Glomerular visceral epithelial cell (primary cell): ENCODE measurements around the gene MPV17L2.

ENCODE experiments used
- DNase-seq: peaks from one replicate; pipeline ENCODE4 v3.0.0-alpha.2; 2016; ENCODE audit errors: extremely low spot score

MPV17L2 gene

DNA sequence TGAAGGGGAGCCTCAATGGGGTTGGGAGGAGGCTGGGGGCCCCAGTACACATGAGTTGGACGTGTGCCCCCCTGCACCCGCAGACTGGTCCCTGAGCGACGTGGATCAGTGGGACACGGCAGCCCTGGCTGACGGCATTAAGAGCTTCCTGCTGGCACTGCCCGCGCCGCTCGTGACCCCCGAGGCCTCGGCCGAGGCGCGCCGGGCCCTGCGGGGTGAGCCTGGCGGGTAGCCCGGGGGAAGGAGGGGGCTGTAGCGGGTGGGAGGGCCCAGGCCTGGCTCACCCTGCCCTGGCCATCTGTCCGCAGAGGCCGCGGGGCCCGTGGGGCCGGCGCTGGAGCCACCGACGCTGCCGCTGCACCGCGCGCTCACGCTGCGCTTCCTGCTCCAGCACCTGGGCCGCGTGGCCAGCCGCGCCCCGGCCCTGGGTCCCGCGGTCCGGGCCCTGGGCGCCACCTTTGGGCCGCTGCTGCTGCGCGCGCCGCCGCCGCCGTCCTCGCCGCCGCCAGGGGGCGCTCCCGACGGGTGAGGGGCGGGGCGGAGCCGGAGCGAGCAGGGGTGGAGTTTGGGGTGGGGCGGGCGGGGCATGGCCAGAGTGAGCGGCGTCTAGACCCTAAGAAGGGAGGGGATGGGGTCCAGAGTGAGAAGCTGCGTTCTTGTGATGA, 31.9 kb upstream of the MPV17L2 start:
- DNase-seq, result peak; percentile 76

DNA sequence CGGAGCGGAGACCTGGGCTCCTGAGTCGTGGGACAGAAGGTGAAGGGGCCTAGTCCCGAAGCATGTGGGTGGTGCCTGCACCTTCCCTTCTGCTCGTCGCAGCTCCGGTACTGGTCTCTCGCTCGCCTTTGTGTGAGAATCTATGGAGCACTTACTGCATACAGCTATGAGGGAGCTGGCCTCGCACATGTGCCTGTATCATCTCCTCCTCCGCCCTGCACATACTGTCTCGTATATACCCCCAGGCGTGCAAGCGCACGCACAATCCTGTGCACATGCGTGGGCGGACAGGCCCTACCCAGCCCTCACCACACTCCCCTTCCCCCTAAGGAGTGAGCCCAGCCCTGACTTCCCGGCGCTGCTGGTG, 31.4 kb upstream of the MPV17L2 start:
- no peak for DNase-seq

DNA sequence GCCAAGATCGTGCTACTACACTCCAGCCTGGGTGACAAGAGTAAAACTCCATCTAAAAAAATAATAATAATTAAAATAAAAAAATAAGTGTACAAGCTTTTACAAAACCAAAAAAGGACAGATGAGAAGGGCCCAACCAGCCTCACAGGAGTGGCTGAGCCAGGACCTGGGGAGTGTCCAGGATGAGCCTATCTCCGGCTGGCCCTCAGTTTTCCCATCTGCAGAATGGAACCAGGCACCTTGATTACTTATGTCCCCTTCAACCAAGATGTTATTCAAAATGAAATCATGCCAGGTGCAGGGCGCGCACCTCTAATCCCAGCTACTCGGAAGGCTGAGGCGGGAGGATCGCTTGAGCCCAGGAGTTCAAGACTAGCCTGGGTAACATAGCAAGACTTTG, 28.9 kb upstream of the MPV17L2 start:
- DNase-seq, result no peak

DNA sequence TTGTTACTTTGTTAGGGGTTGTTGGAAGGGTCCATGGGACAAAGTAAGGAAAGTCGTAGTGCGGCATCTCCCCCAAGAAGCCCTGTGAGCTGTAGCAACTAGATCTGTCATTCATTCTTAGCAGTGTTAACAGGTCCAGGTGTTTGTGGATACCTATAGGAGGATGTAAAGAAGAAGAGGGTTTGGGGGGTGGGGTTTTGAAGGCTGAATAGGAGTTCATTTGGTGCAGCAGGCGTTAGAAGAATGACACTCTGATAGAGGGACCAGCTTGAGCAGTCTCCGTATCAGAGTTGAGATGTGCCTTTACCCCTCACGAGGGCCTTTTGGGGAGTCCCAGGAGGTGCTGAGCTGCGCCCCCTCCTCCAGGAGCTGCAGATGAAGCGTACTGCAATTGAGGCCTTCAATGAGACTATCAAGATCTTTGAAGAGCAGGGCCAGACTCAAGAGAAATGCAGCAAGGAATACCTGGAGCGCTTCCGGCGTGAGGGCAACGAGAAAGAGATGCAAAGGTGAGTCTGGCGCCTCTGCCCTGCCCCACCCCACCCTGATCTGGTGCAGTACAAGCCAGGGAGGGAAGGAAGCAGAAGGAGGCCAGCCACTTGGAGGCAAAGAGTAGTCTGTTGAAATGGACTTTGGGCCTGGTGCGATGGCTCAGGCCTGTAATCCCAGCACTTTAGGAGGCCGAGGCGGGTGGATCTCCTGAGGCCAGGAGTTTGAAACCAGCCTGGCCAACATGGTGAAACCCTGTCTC, 27.0 kb upstream of the MPV17L2 start:
- DNase-seq, result no peak

DNA sequence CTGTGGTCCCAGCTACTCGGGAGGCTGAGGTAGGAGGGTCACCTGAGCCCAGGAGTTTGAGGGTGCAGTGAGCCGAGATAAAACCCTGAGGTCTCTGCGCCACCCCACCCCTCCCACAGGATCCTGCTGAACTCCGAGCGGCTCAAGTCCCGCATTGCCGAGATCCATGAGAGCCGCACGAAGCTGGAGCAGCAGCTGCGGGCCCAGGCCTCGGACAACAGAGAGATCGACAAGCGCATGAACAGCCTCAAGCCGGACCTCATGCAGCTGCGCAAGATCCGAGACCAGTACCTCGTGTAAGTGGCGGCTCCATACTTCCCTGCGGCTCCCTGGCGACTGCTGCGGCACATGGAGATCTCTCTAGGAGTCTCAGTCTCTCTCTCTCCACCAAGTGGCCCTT, 26.0 kb upstream of the MPV17L2 start:
- no peak for DNase-seq

DNA sequence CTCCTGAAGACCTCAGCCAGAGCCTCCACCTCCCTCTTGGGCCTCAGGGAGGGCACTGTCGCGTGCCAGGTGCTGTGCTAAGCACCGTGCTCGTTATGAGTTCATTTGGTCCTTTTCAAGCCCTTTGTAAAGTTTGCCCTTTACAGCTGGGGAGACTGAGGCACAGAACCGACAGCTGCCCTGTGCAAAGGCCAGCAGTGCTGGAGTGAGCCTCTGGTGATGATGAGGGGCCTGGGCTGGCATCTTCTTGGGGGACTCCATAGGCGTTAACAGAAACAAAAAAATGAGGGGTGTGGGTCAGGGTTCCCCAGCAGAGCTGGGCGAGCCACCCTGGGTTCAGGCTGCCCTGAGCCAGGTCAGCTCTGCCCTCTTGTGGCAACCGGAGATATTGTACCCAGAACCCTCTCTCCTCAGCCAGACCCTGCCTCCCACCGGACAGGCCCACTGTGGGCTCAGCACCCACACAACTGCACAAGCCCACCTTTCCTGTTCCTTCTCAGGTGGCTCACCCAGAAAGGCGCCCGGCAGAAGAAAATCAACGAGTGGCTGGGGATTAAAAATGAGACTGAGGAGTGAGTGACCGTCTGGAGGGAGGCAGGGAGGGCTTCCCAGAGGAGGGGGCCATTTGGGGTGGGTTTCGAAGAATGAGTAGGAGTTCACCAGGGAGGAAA, 24.9 kb upstream of the MPV17L2 start:
- DNase-seq, result peak; percentile 54

DNA sequence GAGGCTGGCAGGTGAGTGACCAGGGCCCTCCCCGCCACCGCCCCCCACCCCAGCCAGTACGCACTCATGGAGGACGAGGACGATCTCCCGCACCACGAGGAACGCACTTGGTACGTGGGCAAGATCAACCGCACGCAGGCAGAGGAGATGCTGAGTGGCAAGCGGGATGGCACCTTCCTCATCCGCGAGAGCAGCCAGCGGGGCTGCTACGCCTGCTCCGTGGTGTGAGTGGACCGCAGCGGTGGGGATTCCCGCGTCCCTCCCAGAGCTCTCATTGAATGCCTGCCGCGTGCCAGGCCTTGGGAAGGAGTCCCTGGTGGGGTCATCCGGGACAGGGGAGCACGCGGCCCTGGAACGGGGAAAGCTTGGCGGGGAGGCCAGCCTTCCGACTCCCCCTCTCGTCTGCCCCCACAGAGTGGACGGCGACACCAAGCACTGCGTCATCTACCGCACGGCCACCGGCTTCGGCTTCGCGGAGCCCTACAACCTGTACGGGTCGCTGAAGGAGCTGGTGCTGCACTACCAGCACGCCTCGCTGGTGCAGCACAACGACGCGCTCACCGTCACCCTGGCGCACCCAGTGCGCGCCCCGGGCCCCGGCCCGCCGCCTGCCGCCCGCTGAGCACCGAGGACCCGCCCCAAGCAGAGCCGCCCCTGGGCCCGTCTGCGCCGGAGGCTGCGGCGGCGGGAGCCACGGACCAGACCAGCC, 24.2 kb upstream of the MPV17L2 start:
- no peak for DNase-seq

DNA sequence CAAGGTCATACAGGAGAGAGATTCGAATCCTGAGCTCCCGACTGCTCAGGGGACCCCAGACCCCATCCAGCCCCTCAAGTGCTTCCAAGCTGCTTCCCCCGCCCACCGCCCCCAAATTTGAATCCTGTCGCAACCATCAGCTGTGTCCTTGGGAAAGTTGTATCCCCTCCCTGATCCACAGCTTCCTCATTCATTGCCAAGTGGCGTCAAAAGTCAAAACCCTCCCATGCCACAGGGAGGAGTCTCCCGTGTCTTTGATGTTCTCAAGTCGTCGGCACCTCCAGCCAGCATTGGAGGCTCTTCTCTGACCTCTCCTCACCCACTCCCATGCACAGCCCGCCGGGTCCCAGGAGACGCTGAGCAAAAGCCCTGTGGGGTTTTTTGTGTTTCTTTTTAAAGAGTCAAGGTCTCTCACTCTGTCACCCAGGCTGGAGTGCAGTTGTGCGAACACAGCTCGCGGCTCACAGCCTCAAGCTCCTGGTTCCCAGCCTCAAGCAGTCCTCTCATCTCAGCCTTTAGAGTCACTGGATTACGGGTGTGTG, 22.2 kb upstream of the MPV17L2 start:
- no peak for DNase-seq

DNA sequence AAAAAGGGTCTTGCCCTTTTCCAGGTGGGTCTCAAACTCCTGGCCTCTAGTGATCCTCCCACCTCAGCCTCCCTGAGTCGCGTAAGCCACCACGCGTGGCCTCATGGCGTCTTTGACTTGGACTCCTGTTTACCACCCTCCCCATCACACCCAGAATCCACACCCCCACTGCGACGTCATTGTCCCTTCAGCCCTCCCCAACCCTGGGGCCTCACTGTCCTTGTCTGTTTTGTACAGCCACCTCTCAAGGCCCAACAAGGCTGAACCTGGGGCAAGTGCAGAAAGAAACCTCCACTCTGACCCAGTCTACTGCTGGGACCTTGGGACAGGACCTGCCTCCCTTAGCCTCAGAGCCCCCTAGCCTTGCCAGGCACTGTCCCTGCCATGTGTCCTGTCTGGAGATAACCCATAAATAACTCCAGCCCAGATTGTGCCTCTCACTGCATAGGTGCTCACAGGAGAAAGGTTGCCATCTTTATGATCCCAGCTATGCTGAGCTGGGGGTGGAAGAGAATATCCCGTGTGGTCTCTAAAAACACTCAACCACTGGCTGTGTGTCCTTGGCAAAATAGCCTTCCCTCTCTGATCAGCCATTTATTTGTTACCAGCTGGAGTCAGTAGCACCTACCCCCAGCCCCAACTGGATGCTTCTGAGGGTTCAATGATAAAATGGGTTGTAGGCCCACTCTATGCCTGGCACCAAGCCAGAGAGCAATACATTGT, 21.3 kb upstream of the MPV17L2 start:
- no peak for DNase-seq

DNA sequence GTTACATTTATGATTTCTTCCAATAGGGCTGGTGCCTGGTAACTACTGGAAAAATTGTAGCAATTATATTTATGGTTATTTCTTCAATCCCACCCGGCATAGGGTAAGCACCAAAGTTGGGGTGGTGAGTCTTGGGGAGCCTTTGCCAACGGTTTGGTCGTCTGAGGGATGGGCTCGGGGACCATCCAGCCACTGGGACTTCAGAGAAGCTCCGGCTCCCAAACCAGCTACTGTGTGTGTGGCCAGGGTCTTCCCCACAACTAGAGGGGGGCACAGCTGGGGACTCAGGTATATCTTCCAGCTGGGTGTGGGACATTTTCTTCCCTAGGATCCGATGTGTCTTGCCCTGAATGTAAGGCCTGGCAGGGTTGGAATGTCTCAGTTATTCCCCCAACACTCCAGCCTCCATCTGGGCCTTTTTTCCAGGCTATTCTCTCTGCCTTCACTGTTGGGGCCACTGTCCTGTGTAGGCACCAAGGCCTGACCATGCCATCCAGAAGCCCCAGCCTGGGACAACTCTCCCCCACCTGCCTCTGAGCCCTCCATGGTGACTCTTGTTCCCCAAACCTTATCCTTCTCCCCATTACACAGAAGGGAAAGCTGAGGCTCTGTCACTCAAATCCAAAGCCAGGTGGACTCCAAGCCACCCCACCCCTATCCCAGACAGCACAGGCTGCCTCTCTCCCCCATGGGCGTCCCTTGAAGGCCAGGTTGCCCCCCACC, 20.5 kb upstream of the MPV17L2 start:
- no peak for DNase-seq

DNA sequence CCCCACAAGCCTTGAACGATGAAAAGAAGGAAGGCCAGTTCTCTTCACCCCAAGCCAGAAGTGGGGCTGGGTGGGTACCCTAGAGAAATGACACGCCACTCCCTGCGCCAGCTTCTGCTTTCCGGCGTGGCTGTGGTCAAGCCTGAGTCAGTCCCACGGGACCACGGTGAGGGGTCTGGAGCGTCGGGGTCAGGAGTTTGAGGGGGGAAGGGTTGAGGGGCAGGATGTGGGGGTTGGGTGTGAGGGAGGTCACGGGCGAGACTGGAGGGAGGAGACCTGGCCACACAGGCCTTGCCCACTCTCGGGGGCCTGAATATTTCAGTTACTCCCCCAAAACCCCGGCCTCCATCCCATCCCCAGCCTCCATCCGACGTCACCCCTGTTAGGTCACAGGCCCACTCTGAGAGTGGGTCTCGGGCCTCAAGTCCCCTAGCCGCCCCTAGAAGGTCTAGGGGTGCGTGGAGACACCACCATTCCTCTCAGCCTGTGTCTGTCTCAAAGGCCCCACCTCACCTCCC, 19.9 kb upstream of the MPV17L2 start:
- DNase-seq, result no peak

DNA sequence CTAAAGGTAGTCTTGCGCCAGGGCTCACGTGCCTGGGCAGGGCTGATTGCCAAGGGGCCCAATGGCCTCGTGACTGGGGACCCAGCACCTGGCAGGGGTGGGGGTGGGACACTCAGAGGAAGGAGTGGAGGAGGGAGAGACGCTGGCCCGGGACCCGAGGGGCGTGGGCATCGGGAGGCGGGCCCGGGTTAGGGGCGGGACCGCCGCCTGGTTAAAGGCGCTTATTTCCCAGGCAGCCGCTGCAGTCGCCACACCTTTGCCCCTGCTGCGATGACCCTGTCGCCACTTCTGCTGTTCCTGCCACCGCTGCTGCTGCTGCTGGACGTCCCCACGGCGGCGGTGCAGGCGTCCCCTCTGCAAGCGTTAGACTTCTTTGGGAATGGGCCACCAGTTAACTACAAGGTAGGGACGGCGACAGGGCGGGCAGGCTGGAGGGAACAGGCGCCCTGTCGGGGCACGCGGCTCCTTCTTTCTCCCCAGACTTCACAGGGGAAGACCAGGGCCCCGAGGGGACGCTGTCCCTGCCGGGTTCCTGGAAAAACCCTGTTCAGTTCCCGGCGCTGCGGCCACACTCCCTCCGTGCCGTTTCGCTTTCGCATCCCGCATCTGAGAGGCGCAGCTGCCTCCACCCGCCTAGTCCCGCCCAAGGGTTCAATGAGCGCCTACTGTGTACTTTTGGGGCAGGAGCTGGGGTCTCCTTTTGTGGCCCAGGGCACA, 19.3 kb upstream of the MPV17L2 start, which contains the start of gene IFI30:
IFI30 (plus strand) TSS at position 242 of the 717 bp plus-strand sequence; CDS start at position 271, 29 bp downstream.
- DNase-seq, result peak; percentile 63

DNA sequence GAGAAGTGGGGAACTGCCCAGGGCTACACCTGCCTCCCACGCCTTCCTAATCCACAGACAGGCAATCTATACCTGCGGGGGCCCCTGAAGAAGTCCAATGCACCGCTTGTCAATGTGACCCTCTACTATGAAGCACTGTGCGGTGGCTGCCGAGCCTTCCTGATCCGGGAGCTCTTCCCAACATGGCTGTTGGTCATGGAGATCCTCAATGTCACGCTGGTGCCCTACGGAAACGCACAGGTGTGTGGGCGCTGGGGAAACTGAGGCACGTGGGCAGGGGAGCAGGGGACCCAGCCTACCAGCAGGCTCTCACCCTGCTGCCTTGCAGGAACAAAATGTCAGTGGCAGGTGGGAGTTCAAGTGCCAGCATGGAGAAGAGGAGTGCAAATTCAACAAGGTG, 18.0 kb upstream of the MPV17L2 start:
- no peak for DNase-seq

DNA sequence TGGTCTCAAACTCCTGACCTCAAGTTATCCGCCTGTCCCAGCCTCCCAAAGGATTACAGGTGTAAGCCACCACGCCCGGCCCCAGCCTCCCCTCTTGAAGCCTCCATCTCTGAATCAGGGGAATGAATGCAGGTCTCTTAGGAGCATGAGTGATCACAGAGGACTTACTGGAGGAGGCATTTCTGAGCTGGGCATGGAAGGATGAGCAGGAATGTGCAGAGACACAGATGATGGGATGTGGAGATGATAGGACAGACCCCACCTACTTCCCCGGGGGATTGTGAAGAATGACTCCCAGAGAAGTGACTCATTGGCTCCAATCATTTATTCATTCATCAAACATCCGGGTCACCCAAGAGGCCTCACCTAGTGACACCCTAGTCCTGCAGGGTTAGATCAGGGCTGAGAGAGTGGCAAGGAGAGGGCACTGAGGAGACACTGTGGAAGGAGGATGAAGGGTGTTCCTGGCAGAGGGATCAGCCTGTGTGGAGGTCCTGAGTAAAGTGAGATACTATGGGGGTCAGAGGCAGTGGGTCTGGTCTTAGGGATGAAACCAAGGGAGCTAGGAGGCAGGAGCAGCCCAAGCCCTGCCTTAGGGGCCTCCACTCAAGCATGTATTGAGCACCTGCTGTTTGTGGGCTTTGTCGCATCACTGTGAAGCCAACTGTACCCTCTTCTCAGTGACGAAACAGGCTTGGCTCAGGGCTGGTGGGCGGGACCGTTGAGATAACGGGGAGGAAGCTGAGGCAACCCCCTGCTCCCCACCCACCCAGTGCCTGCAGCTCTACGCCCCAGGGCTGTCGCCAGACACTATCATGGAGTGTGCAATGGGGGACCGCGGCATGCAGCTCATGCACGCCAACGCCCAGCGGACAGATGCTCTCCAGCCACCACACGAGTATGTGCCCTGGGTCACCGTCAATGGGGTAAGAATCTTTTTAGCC, 16.4 kb upstream of the MPV17L2 start:
- DNase-seq, result no peak

DNA sequence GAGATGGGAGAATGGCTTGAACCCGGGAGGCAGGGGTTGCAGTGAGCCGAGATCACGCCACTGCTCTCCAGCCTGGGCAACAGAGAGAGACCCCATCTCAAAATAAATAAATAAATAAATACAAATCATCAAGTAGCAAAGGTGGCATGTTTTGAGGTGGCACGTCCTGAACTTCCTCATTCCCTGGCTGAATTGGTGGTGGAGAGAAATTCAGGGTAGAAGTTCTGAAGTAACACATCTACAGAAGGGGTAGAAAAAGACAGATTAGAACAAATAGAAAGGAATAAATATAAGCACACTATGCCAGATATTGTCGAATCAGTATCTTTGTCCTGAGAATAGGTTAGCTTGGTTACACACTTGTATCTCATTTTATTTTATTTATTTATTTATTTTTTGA, 13.1 kb upstream of the MPV17L2 start:
- DNase-seq, result no peak

DNA sequence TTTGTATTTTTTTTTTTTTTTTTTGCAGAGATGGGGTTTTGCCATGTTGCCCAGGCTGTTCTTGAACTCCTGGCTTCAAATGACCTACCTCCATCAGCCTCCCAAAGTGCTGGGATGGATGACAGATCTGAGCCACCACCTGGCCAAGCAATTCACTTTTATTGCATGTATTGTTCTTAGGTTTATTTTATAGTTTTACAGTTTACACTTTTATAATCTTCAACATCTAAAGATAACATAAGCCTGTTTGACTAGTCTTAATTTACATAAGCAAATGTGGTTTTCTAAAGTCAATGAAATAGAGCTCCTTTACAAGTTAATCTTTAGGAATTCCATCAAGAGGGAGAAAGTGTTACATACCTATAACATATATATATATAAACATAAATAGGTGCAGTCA, 9.5 kb upstream of the MPV17L2 start:
- DNase-seq, result no peak

DNA sequence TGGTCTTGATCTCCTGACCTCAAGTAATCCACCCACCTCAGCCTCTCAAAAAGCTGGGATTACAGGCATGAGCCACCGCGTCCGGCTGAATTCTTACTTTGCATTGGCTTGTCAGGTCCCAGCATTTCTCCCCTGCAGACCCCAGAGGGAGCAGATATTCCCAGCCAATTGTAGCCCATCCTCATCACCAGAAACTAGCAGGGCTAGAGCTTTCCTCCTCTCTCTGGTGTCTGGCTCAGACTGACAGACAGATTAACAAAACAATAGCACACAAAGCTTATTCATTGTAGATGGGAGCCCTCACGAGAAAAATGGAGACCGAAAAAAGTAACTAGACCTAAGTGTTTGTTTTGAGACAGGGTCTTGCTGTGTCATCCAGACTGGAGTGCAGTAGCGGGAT, 7.5 kb upstream of the MPV17L2 start:
- no peak for DNase-seq

DNA sequence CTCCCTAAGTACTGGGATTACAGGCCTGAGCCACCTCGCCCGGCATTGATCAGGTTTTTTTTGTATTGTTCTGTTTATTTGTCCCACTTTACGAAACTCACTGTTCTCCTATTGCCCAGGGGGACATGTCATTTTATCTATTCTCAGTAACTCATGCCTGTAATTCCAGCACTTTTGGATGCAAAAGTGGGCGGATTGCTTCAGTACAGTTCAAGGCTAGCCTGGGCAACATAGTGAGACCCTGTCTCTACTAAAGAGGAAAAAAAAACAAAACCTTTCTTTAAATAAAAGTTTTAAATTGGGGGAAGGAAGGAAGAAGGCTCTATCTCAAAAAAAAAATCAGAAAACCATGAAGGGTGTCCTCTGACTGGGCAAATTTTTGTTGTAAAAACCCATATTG, 2.7 kb upstream of the MPV17L2 start:
- no peak for DNase-seq

DNA sequence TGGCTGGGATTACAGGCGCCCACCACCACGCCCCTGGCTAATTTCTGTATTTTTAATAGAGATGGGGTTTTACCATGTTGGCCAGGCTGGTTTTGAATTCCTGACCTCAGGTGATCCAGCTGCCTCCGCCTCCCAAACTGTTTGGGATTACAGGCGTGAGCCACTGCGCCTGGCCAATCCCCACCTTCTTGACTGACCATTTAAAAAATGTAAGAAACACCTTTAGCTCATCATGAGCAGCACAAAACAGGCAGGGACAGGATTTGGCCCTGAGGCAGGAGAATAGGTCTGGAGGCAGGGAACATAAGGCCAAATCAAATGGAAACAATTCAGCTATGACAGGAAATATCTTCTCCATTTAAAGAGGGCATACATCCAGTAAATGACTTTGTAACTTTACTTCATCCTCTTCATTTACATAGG, 1.4 kb upstream of the MPV17L2 start:
- no peak for DNase-seq
